Activated CD8-positive, alpha-beta T cell treated with anti-CD3 and anti-CD28 coated beads, Interleukin-2, amount 10 ng/mL, durations not matched to agents 7 days and 5 days (primary cell): ENCODE measurements around the gene CIDEC. TPM values are rescaled to one million over a fixed set of nuclear protein-coding genes. Genes with fewer than 3 reads are reported as not detected.
A peak's percentile ranks its signal among the peaks of the same experiment; 100 is the strongest.
"Not testable (repeated sequence)": the region's sequence is repeated elsewhere in the genome, so short reads cannot be mapped to it uniquely, and the experiment has no call there.

Experiments used
- ATAC-seq: fragments of 150-1000 bp; cut with Tn5 transposase; one replicate; pipeline ENCODE4 v1.10.0; 2021; ENCODE audit warnings: moderate library complexity
- CTCF ChIA-PET: fragments of 350-600 bp; sonication (Branson Sonifier 250); formaldehyde crosslinking; loops from one replicate; lab custom pipeline; 2021; ENCODE audit warnings: antibody characterized with exemption; lab: Charles Lee
- POLR2A ChIA-PET: fragments of 350-600 bp; sonication (Branson Sonifier 250); formaldehyde crosslinking; loops from one replicate; lab custom pipeline; 2021; ENCODE audit warnings: antibody characterized with exemption; lab: Charles Lee
- DNase-seq: peaks from one replicate; pipeline ENCODE4 v3.0.0-alpha.2; 2020
- H3K27ac Mint-ChIP-seq: one replicate; pipeline ENCODE4 v1.8.0; 2021; ENCODE audit warnings: mild to moderate bottlenecking, mixed read lengths
- H3K27me3 Mint-ChIP-seq: one replicate; pipeline ENCODE4 v1.8.0; 2021; ENCODE audit warnings: low read depth, mixed read lengths
- H3K36me3 Mint-ChIP-seq: one replicate; pipeline ENCODE4 v1.8.0; 2021; ENCODE audit warnings: low read depth, mixed read lengths
- H3K4me1 Mint-ChIP-seq: one replicate; pipeline ENCODE4 v1.8.0; 2021; ENCODE audit warnings: low read depth, mixed read lengths
- H3K4me3 Mint-ChIP-seq: one replicate; pipeline ENCODE4 v1.8.0; 2021; ENCODE audit warnings: mild to moderate bottlenecking, mixed read lengths
- H3K9me3 Mint-ChIP-seq: one replicate; pipeline ENCODE4 v1.8.0; 2022; ENCODE audit warnings: mixed read lengths; ENCODE audit not compliant: insufficient read depth
- total RNA-seq, 2 experiments: library from RNA; stranded (reverse); gene quantifications; one replicate each; pipeline ENCODE4 v1.2.3, GENCODE V29; 2021

Gene CIDEC
- total RNA-seq, 2 experiments from 2014 or later: not detected

DNA sequence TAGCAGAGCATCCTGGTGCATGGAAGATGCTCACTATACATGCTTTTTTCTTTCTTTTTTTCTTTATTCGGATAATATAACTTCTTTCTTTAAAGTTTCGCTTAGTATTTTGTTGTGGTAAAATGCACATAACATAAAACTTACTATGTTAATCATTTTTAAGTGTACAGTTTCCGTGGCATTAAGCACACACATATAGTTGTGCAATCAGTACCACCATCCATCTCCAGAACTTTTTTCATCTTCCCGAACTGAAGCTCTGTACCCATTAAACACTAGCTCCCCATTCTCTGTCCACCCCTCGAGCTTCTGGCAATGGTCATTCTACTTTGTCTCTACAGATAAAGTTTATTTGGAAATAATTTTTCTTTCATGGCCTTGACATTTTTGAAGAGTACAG lies 9.4 kb upstream of the CIDEC start:
- Mint-ChIP-seq H3K4me3 (peak overlapping the region; percentile 99), H3K27ac (peak overlapping the region; percentile 98), H3K9me3 (no peaks in the 10 kb centered on the region), H3K36me3 (peaks cover 29% of the 10 kb centered on the region), H3K27me3 (peaks cover 2% of the 10 kb centered on the region), H3K4me1 (peaks cover 32% of the 10 kb centered on the region)
- no peak for ATAC-seq
- ChIA-PET POLR2A (interaction anchor here (1.1 to 2.7 kb wide), 4 partner anchors 18 to 97 kb away, joined by 3 to 15 read pairs (median 4); partner anchors contain the start of gene EMC3), CTCF (interaction anchor here (3.3 to 3.5 kb wide), 2 partner anchors 13 to 43 kb away, joined by 20 to 34 read pairs; partner anchors contain the start of genes CRELD1 and IL17RE)
- no peak for DNase-seq

DNA sequence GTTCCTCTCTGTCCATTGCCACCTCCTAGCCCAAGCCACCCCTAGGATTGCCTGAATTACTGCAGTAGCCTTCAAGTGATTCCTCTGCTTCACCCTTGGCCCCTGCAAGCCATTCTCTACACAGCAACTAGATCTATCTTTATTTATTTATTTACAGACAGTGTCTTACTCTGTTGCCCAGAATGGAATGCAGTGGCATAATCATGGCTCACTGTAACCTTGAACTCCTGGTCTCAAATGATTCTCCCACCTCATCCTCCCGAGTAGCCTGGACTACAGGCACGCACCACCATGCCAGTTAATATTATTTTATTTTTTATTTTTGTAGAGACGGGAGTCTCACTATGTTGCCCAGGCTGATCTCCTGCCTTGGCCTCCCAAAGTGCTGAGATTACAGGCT lies 8.5 kb upstream of the CIDEC start:
- H3K4me3 Mint-ChIP-seq: no peak overlapping the region
- ATAC-seq: no peak
- ChIA-PET CTCF (no interaction called here), POLR2A (no interaction called here)
- peaks cover 21% of the 10 kb centered on the region for H3K36me3 Mint-ChIP-seq
- no peak for DNase-seq
- H3K9me3 Mint-ChIP-seq: no peaks in the 10 kb centered on the region
- H3K27me3 Mint-ChIP-seq: peaks cover 5% of the 10 kb centered on the region
- peaks cover 26% of the 10 kb centered on the region for H3K4me1 Mint-ChIP-seq
- no peak overlapping the region for H3K27ac Mint-ChIP-seq

DNA sequence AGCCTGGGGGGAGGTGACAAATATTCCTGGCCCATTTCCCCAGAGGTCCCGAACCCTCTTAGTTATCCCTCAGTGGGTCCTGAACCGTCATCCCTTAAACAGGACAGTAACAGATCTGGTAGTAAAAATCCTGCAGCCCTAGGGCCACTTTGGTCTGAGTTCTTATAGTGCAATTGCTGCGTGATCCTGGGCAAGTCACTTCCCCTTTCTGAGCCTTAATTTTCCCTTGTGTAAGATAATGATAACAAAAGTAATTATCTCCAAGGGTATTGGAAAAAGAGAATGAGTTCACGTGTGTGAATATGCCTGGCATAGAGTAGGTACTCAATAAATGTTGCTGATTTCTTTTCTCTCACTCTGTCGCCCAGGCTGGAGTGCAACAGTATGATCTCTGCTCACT lies 7.4 kb upstream of the CIDEC start:
- ATAC-seq: no peak
- CTCF ChIA-PET: interaction anchor here (1.3 kb wide), 1 partner anchor 15 kb away, joined by 3 read pairs; the partner anchor contains the start of gene IL17RE

DNA sequence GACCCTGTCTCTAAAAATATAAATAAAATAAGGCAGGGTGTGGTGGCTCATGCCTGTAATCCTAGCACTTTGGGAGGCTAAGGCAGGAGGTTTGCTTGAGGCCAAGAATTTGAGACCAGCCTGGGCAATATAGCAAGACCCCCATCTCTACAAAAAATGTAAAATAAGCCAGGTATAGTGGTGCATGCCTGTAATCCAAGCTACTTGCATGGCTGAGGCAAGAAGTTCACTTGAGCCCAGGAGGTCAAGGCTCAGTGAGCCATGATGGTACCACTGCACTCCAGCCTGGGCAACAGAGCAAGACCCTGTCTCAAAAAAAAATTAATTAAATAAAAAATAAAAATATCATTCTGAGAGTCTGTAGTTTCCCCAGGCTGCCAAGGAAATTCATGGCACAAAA lies 6.3 kb upstream of the CIDEC start:
- Mint-ChIP-seq H3K4me3 (no peak overlapping the region), H3K27me3 (peaks cover 5% of the 10 kb centered on the region), H3K36me3 (peaks cover 6% of the 10 kb centered on the region), H3K4me1 (peaks cover 11% of the 10 kb centered on the region), H3K9me3 (no peaks in the 10 kb centered on the region), H3K27ac (no peak overlapping the region)
- DNase-seq (no peak), ATAC-seq (no peak)
- ChIA-PET POLR2A (no interaction called here), CTCF (interaction anchor here (1.3 kb wide), 1 partner anchor 16 kb away, joined by 3 read pairs; the partner anchor contains the start of gene IL17RE)

More for the DNA sequence above, 7.4 kb upstream of the CIDEC start:
- POLR2A ChIA-PET: no interaction called here
- Mint-ChIP-seq H3K9me3 (no peaks in the 10 kb centered on the region), H3K27ac (no peak overlapping the region), H3K4me3 (no peak overlapping the region), H3K4me1 (peaks cover 18% of the 10 kb centered on the region), H3K27me3 (peaks cover 5% of the 10 kb centered on the region), H3K36me3 (peaks cover 13% of the 10 kb centered on the region)
- DNase-seq: no peak

DNA sequence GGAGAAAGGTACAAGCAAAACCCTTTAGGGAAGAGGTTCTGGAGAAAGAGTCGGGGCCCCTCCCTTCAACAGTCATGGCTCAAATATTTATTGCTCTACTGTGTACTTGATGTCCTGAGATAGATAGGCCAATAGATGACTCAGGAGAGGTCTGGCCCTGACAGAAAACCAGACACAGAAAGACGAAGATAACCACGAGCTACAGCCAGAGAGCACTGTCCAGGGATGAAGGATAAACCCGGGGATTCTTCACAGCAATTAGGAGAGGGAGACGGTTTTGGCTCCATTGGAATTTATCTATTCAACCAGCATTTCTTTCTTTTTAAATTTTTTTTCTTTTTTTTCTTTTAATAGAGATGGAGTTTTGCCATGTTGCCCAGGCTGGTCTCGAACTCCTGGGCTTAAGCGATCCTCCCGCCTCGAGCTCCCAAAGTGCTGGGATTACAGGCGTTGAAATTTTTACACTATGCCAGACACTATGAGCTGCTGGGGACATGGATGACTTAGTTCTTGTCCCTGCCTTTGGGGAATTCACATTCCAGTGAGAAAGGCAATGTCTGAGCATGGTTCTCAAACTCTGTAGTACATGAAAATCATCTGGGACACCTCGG lies 4.6 kb upstream of the CIDEC start:
- Mint-ChIP-seq H3K4me3 (no peak overlapping the region), H3K27ac (no peak overlapping the region), H3K4me1 (peaks cover 3% of the 10 kb centered on the region), H3K27me3 (peaks cover 8% of the 10 kb centered on the region), H3K36me3 (no peaks in the 10 kb centered on the region), H3K9me3 (no peaks in the 10 kb centered on the region)
- ATAC-seq (no peak), DNase-seq (no peak)
- ChIA-PET CTCF (interaction anchor here (1.0 to 1.8 kb wide), 3 partner anchors 46 to 380 kb away, joined by 3 to 6 read pairs (median 5); no protein-coding TSS in a partner anchor), POLR2A (no interaction called here)

DNA sequence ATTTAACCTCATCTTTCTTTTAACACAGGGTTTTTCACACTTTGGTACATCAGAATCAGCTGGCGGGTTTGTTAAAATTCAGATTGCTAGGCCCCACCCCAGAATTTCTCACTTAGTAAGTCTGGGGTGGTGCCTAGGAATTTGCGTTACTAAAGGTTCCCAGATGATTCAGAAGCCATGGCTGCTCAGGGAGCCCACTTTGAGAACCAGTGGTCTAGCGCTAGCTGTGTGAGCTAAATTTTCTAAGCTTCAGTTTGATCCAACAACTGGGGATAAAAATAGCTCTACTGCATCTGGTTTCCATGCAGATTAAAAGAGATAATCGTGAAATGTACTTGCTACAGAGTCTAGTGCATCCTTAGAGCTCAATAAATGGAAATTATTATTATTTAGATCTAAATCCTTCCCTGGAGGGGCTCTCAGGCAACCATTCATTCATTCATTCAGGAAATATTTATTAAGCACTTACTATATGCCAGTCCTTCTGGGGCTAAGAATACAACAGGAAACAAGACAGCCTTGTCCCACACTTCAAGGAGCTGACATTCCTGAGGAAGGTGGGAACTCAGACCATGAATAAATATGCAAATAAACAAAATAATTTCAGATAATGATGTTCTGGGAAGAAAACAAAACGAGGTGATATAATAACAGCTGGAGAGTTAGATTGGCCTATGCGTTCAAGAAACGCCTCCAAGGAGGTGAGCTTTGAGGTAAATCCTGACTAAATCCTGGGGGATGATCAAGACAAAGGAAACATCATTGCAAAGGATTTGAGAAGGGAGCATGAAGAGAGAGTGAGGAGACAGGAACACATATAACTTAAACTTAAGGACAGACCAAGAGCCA lies 3.9 kb upstream of the CIDEC start:
- DNase-seq: no peak
- Mint-ChIP-seq H3K4me3 (no peak overlapping the region), H3K9me3 (no peaks in the 10 kb centered on the region), H3K27me3 (peaks cover 8% of the 10 kb centered on the region), H3K27ac (no peak overlapping the region), H3K36me3 (no peaks in the 10 kb centered on the region), H3K4me1 (no peaks in the 10 kb centered on the region)
- no peak for ATAC-seq
- CTCF ChIA-PET: interaction anchor here (1.0 to 1.8 kb wide), 3 partner anchors 9 to 380 kb away, joined by 3 to 6 read pairs (median 5); no protein-coding TSS in a partner anchor
- POLR2A ChIA-PET: no interaction called here

DNA sequence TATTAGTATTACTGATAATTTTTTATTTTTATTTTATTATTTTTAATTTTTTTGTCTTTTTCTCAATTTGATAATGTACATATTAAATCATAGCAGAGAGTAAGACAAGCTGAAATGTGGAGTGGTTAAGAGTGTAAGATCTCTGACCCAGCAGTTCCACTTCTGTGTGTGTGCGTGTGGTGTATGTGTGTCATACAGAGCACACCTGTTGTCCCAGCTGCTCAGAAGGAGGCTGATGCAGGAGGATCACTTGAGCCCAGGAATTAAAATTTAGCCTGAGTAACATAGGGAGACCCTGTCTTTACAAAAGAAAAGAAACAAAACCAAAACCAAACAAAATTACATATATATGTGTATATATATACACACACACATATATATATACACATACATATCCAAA lies 1.4 kb upstream of the CIDEC start:
- no peaks in the 10 kb centered on the region for H3K4me1 Mint-ChIP-seq
- no peak overlapping the region for H3K4me3 Mint-ChIP-seq
- no peaks in the 10 kb centered on the region for H3K36me3 Mint-ChIP-seq
- no peak for DNase-seq
- ChIA-PET CTCF (no interaction called here), POLR2A (no interaction called here)
- ATAC-seq: no peak
- H3K9me3 Mint-ChIP-seq: no peaks in the 10 kb centered on the region
- H3K27me3 Mint-ChIP-seq: peaks cover 11% of the 10 kb centered on the region
- no peak overlapping the region for H3K27ac Mint-ChIP-seq

DNA sequence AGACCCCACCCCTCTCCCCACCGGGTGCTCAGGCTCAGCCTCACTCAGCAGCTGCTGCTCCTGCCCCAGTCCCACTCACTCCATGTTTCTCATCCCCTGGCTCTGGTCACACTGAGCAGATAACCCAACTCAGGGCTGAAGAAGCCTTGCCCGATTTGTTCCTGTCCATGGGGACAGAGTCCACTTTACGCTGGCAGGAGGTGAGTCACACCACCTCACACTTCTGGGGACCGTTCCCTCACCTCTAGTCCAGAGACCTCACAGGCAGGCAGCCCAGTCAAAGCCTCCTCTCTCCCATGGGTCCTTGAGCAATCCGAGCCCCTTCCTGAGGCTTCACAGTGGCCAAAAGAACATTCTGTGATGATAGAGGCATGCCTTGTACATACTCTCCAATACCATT lies 1.4 kb downstream of the CIDEC start:
- H3K27me3 Mint-ChIP-seq: peaks cover 8% of the 10 kb centered on the region
- no peak overlapping the region for H3K4me3 Mint-ChIP-seq
- H3K36me3 Mint-ChIP-seq: no peaks in the 10 kb centered on the region
- ChIA-PET CTCF (interaction anchor here (0.6 kb wide), 1 partner anchor 79 kb away, joined by 3 read pairs; no protein-coding TSS in a partner anchor), POLR2A (no interaction called here)
- no peak overlapping the region for H3K27ac Mint-ChIP-seq
- DNase-seq (no peak), ATAC-seq (no peak)
- no peaks in the 10 kb centered on the region for H3K4me1 Mint-ChIP-seq
- no peaks in the 10 kb centered on the region for H3K9me3 Mint-ChIP-seq

DNA sequence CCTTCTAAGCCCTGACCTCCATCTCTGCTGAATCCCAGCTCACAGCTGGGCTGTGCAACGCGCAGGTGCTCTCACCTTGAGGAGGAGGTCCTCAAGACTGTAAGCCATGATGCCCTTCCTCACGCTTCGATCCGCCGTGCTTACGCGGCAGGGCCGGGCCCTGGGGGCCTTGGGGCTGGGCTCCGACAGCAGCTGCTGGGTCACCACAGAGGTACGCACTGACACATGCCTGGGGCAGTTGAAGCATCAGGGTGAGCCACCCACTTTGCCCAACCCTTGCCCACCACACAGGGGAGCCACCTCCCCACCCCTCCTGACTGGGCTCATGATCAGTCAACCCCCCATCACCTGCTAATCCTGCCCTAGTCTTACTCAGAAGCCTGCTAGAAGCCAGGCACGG lies 3.1 kb downstream of the CIDEC start:
- Mint-ChIP-seq H3K27me3 (peaks cover 8% of the 10 kb centered on the region), H3K4me1 (no peaks in the 10 kb centered on the region), H3K4me3 (no peak overlapping the region), H3K36me3 (no peaks in the 10 kb centered on the region), H3K27ac (no peak overlapping the region), H3K9me3 (no peaks in the 10 kb centered on the region)
- ATAC-seq: no peak
- POLR2A ChIA-PET: interaction anchor here (0.6 kb wide), 1 partner anchor 81 kb away, joined by 4 read pairs; no protein-coding TSS in a partner anchor
- CTCF ChIA-PET: no interaction called here
- DNase-seq: no peak

DNA sequence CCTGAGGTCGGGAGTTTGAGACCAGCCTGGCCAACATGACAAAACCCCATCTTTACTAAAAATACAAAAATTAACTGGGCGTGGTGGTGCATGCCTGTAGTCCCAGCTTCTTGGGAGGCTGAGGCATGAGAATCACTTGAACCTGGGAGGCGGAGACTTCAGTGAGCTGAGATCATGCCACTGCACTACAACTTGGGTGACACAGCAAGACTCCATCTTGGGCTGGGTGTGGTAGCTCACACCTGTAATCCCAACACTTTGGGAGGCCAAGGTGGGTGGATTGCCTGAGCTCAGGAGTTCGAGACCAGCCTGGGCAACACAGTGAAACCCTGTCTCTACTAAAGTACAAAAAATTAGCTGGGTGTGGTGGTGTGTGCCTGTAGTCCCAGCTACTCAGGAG lies 3.8 kb downstream of the CIDEC start:
- H3K4me3 Mint-ChIP-seq, POLR2A ChIA-PET, DNase-seq, CTCF ChIA-PET, H3K27me3 Mint-ChIP-seq, H3K9me3 Mint-ChIP-seq, H3K4me1 Mint-ChIP-seq, H3K36me3 Mint-ChIP-seq, ATAC-seq, H3K27ac Mint-ChIP-seq: not testable (repeated sequence)

DNA sequence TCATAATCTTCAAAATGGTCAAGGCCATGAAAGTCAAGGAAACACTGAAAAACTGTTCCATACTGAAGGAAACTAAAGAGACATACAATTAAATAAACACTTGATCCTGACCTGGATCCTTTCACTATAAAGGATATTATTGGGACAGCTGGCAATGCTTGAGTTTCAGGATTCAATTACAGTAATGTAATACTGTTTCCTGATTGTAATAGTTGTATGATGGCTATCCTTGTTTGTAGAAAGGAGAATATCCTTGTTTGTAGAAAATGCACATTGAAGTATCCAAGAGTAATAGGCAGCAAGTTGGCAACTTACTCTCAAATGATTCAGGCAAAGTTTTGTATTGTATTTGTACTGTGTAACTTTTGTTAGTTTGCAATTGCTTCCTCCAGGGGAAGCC lies 4.6 kb downstream of the CIDEC start:
- CTCF ChIA-PET: no interaction called here
- H3K9me3 Mint-ChIP-seq: no peaks in the 10 kb centered on the region
- POLR2A ChIA-PET: no interaction called here
- no peaks in the 10 kb centered on the region for H3K36me3 Mint-ChIP-seq
- DNase-seq: no peak
- H3K27me3 Mint-ChIP-seq: peaks cover 7% of the 10 kb centered on the region
- no peak for ATAC-seq
- H3K4me1 Mint-ChIP-seq: no peaks in the 10 kb centered on the region
- H3K27ac Mint-ChIP-seq: no peak overlapping the region
- no peak overlapping the region for H3K4me3 Mint-ChIP-seq

DNA sequence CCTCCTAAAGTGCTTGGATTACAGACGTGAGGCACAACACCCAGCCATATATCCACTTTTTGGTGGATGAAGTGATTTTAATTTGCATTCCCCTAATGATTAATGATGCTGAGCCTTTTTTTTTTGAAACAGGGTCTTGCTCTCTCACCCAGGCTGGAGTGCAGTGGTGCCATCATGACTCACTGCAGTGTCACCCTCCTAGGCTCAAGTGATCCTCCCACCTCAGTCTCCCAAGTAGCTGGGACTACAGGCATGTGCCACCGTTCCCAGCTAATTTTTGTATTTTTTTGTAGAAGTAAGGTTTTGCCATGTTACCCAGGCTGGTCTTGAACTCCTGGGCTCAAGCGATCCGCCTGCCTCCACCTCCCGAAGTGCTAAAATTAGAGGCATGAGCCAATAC lies 8.0 kb downstream of the CIDEC start:
- ATAC-seq, H3K9me3 Mint-ChIP-seq, DNase-seq, H3K4me3 Mint-ChIP-seq, H3K27me3 Mint-ChIP-seq, CTCF ChIA-PET, POLR2A ChIA-PET, H3K36me3 Mint-ChIP-seq, H3K4me1 Mint-ChIP-seq, H3K27ac Mint-ChIP-seq: not testable (repeated sequence)
